Fibroblast of villous mesenchyme (primary cell): Measurements from ENCODE around the gene KCTD4. TPM values are rescaled to one million over a fixed set of nuclear protein-coding genes. Genes with fewer than 3 reads are reported as not detected.
"Not testable (repeated sequence)": the region's sequence is repeated elsewhere in the genome, so short reads cannot be mapped to it uniquely, and the experiment has no call there.

ENCODE experiments used
- DNase-seq: peaks from one replicate; pipeline ENCODE4 v3.0.0-alpha.2; 2010; ENCODE audit warnings: low read depth
- H3K4me3 ChIP-seq: 2 replicates; pipeline ENCODE4 v1.5.1; 2011; ENCODE audit warnings: low read depth, mild to moderate bottlenecking, low read length
- CTCF ChIP-seq: IDR thresholded peaks from 2 replicates; pipeline ENCODE4 v1.5.1; 2012; ENCODE audit warnings: low read depth, mild to moderate bottlenecking, low read length; ENCODE audit not compliant: insufficient read depth
- total RNA-seq: library from RNA; depleted of rRNA; stranded (reverse); fragments of >200 nt; gene quantifications from 2 replicates; pipeline ENCODE4 v1.2.3, GENCODE V29; 2012

The KCTD4 gene
- total RNA-seq, 1 donor: 0.43 TPM

- peak; percentile 46 for DNase-seq
- H3K4me3 ChIP-seq: no peak overlapping the region
- TF ChIP-seq CTCF: peak; percentile 58
Observed at GRCh38 chr13:45194081-45194939, 6.5 kb downstream of the KCTD4 start.

DNA sequence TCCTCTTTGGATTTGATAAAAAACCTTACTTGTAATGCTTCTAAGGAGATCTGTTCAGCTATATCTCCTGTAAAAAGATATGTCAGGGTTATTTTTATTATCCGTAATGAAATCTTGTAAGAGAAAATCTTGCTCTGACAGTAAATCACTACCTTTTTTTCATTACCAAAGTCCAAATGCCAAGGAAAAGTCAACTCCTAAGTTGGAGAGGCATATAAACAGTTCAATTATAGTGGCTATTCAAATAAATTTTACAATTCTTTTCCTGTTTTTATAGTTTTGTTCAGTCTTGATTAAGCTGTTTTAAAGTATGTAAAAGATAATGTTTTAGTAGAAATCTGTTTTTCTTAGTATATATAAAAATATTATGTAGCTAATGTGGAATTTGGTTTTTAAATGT is 9.0 kb downstream of the KCTD4 start:
- no peak for TF ChIP-seq CTCF
- H3K4me3 ChIP-seq: no peak overlapping the region
- DNase-seq: no peak

DNA sequence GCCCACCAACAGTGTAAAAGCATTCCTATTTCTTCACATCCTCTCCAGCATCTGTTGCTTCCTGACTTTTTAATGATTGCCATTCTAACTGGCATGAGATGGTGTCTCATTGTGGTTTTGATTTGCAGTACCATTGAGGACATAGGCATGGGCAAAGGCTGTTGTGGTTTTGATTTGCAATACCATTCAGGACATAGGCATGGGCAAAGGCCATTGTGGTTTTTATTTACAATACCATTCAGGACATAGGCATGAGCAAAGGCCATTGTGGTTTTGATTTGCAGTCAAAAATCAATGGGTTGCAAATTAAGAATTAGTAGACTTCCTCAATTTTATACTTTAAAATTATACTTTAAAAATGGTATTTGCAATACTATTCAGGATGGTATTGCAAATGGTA is 11.3 kb downstream of the KCTD4 start:
- H3K4me3 ChIP-seq, DNase-seq: not testable (repeated sequence)

DNA sequence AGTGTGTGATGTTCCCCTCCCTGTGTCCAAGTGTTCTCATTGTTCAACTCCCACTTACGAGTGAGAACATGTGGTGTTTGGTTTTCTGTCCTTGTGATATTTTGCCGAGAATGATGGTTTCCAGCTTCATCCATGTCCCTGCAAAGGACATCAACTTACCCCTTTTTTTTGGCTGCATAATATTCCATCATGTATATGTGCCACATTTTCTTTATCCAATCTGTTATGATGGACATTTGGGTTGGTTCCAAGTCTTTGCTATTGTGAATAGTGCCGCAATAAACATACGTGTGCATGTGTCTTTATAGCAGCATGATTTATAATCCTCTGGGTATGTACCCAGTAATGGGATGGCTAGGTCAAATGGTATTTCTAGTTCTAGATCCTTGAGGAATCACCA is 11.8 kb downstream of the KCTD4 start:
- H3K4me3 ChIP-seq, DNase-seq: not testable (repeated sequence)

- H3K4me3 ChIP-seq: no peak overlapping the region
- no peak for TF ChIP-seq CTCF
- DNase-seq: no peak
Observed at GRCh38 chr13:45185286-45185685, 15.6 kb downstream of the KCTD4 start.

DNA sequence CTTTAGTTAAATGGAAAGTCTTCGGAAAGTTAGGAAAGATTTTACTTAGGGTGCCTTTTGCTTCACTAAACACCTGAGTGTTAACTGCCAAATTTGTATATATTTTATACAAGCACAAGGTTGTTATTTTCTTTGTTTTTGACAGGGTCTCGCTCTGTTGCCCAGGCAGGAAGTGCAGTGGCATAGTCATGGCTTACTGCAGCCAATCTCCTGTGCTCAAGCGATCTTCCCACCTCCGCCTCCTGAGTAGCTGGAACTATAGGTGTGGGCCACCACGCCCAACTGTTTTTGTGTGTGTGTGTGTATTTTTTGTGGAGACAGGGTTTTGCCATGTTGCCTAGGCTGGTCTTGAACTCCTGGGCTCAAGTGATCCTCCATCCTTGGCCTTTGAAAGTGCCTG is 16.2 kb downstream of the KCTD4 start:
- no peak for DNase-seq
- no peak overlapping the region for H3K4me3 ChIP-seq

DNA sequence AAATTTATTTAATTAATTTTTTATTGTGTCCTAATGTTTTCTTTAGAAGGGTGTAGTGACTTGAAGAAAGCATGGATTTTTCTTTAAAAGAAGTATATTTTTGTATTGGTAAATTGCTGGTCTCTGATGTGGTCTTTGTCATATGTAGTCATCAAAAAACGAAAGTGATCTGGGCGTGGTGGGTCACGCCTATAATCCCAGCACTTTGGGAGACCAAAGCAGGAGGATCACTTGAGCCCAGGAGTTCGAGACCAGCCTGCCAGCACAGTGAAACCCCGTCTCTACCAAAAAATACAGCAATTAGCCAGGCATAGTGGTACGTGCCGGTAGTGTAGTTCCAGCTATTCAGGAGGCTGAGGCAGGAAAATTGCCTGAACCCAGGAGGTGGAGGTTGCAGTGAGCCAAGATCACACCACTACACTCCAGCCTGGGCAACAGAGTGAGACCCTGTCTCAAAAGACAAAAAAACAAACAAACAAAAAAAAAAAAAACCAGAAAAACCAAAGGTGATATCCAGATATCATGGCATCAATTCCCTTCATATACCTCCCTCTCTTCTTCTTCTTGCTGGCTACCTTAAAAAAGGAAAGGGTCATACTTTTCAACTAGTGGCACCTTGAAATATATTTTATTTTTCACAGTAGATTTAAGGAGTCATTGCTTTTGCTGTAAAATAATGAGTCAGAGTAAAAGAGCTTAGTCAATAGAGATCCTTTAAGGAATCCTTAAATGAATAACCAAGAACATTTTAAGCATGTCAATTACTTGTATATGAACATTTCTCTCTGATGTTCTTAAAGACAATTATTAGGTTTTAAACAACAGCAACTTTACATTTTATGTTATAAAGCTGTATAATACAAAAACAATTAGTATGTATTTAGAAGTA is 19.9 kb downstream of the KCTD4 start:
- no peak for TF ChIP-seq CTCF
- no peak overlapping the region for H3K4me3 ChIP-seq
- no peak for DNase-seq

More for the DNA sequence above, 16.2 kb downstream of the KCTD4 start:
- no peak for TF ChIP-seq CTCF
